HG02885 (cell line): ENCODE data around the gene EFHD2.
"Not testable (repeated sequence)": the region's sequence is repeated elsewhere in the genome, so short reads cannot be mapped to it uniquely, and the experiment has no call there.

ENCODE experiments used
- ATAC-seq: cut with Tn5 transposase; IDR thresholded peaks from one replicate; pipeline ENCODE4 v1.9.1; 2021; ENCODE audit warnings: mild to moderate bottlenecking; ENCODE audit not compliant: unreplicated experiment, poor library complexity

Gene EFHD2

GRCh38 chr1:15469821-15470448 lies 60.2 kb downstream of the EFHD2 start:
- not testable (repeated sequence) for ATAC-seq

GRCh38 chr1:15471067-15471466 lies 61.4 kb downstream of the EFHD2 start:
- not testable (repeated sequence) for ATAC-seq

GRCh38 chr1:15471723-15472122 lies 62.0 kb downstream of the EFHD2 start:
- not testable (repeated sequence) for ATAC-seq

GRCh38 chr1:15472587-15472986 lies 62.9 kb downstream of the EFHD2 start:
- no peak for ATAC-seq

GRCh38 chr1:15475752-15476314 lies 66.1 kb downstream of the EFHD2 start, which contains the start of gene CELA2B:
CELA2B (plus strand) TSS chr1:15476104; CDS start chr1:15476126, 22 bp downstream.
- ATAC-seq: no peak

DNA sequence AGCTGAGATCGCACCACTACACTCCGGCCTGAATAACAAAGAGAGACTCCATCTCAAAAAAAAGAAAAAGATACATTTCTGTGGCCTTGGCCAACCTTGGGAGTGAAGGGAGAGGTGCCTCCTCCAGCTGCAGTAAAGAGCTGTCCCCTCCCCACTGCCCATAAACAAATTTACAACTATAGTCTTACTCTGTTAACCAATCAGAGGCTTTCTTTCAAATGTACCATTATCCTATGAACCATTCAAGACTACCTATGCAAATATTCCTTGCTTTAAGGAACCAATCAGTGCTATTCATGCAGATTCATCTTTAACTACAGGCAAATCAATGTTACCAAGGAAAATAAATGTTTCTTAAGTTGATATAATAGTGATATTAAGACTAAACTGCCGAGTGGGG lies 67.2 kb downstream of the EFHD2 start:
- no peak for ATAC-seq

DNA sequence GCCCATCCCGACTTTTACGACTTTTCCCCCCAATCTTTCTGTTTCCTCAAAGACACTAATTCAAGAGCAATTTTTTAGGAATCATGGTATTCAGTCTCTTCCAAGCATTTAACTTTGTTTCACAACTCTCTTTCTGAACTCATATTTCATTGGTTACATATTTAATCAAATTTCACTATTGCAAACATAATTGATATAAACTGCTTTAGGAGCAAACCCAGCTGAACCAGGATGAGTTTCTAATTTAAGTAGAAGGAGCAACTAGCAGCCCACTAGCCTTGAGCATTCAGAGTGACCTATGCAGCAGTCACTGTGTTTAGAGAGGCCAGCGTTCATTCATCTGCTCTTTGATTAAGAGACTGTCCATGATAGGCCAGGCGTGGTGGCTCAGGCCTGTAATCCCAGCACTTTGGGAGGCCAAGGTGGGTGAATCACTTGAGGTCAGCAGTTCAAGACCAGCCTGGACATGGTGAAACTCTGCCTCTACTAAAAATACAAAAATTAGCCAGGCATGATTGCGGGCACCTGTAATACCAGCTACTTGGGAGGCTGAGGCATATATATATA lies 68.0 kb downstream of the EFHD2 start:
- ATAC-seq: no peak
